Left cardiac atrium (tissue), 4 donors: Measurements from ENCODE around the gene FARS2. TPM values are rescaled to one million over a fixed set of nuclear protein-coding genes. Genes with fewer than 3 reads are reported as not detected.
"Not testable (repeated sequence)": the region's sequence is repeated elsewhere in the genome, so short reads cannot be mapped to it uniquely, and the experiment has no call there.

Experiments used
- ATAC-seq, 2 donors: fragments of 200-7000 bp; cut with Tn5 transposase; one replicate each; pipeline ENCODE4 v1.9.1; 2020; ENCODE audit warnings: mild to moderate bottlenecking in 2 of 2, moderate library complexity in 2 of 2
- DNase-seq: peaks from one replicate; pipeline ENCODE4 v3.0.0-alpha.2; 2020
- intact Hi-C, 2 donors: fragments of 100-400 bp; cut with DNase I; formaldehyde crosslinking; loops; one replicate each; pipeline versions ENCODE4 v1.14.1 to v1.15.1; 2022 to 2023
- total RNA-seq, 2 donors: library from RNA; stranded (reverse); fragmentation: NEBNext Ultra II Directional; extraction: Animal tissue kit (Norgen Biotek cat#: 25700); gene quantifications; one replicate each; pipeline ENCODE4 v1.2.1, GENCODE V29; 2021
- donor health status: DM: no; HTN: yes; CAD: no.
- donor health status: DM: no; HTN: yes; CAD: no; lungs with severe emphysema.
- donor health status: DM: yes; HTN: yes; CAD: no.
- donor health status: Dilated cardiomyopathy.

Gene FARS2
- total RNA-seq, 2 donors from 2014 or later = 14.6 to 16.4 TPM

- intact Hi-C loops, DNase-seq, ATAC-seq: not testable (repeated sequence)
These were observed 528.1 kb downstream of the FARS2 start for GRCh38 chr6:5789426-5789825.

DNA sequence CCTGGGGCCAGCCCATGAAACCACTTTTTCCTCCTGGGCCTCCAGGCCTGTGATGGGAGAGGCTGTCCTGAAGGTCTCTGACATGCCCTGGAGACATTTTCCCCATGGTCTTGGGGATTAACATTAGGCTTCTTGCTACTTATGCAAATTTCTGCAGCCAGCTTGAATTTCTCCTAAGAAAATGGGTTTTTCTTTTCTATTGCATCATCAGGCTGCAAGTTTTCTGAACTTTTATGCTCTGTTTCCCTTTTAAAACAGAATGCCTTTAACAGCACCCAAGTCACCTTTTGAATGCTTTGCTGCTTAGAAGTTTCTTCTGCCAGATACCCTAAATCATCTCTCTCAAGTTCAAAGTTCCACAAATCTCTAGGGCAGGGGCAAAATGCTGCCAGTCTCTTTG lies 535.2 kb downstream of the FARS2 start:
- intact Hi-C loops, DNase-seq, ATAC-seq: not testable (repeated sequence)

GRCh38 chr6:5806406-5806805 lies 545.1 kb downstream of the FARS2 start:
- ATAC-seq, DNase-seq, intact Hi-C loops: not testable (repeated sequence)

- DNase-seq (no peak), ATAC-seq (no peak)
- intact Hi-C loops = no loop called here
These were observed 548.1 kb downstream of the FARS2 start for GRCh38 chr6:5809450-5809849.

GRCh38 chr6:5811997-5812396 lies 550.7 kb downstream of the FARS2 start:
- DNase-seq (no peak), ATAC-seq (no peak)
- intact Hi-C loops = no loop called here

DNA sequence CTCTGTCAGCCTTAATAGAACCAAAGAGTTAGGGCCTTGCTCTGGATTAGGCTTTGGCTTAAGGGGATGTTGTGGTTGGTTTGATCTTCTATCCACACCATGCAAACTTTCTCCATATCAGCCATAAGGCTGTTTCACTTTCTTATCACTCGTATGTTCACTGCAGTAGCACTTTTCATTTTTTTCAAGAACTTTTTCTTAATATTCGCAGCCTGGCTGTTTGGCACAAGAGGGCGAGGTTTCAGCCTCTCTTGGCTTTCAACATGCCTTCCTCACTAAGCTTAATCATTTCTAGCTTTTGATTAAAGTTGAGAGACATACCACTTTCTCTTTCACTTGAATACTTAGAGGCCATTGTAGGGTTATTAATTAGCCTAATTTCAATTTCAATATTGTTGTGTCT lies 552.3 kb downstream of the FARS2 start:
- no peak for DNase-seq
- intact Hi-C loops = no loop called here
- no peak for ATAC-seq

DNA sequence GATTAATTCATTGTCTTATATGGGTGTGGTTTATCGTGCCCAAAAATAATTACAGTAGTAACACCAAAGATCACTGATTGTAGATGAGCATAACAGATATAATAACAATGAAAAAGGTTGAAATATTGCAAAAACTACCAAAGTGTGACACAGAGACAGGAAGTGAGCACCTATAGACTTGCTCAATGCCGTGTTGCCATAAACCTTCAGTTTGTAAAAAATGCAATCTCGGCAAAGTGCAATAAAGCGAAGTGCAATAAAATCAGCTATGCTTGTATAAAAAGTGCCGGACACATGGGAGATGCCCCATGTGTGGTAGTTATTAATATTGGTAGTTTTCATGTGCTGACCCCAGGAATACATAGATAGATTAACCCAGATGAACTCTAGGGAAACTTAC lies 552.8 kb downstream of the FARS2 start:
- no peak for ATAC-seq
- no peak for DNase-seq
- intact Hi-C loops = no loop called here

GRCh38 chr6:5814901-5815300 lies 553.6 kb downstream of the FARS2 start:
- DNase-seq (no peak), ATAC-seq (no peak)
- intact Hi-C loops = no loop called here

DNA sequence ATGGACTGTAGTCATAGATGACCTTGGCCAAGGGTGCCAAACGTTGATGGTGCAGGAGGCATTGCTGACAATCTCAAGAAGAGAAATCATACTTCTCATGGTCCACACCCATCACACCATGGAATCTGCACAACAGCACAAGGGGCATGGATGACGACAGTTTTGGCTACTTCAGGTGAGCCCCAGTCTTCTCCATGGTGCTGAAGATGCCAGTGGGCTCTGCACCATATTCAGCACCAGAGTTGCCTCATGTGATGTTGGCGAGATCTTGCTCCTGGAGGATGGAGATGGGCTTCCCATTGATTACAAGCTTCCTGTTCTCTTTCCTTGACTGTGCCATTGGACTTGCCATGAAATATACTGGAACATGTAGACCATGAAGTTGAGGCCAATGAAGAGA lies 556.6 kb downstream of the FARS2 start:
- intact Hi-C loops = no loop called here
- ATAC-seq (no peak), DNase-seq (no peak)

DNA sequence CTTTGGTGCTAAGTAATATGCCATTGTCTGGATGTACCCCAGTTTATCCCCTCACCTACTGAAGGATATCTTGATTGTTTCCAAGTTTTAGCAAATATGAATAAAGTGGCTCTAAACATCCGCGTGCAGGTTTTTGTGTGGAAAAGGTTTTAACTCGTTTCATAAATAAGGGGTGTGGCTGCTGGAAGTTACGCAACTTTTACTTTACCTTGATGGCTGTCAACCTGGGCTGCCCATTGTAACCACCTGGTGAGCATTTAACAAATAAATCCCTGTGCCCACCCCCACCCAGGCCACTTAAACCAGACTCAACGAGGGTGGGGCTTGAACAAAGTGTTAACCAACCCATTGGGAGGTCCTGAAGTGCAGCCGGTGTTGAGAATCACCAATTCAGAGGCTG lies 557.6 kb downstream of the FARS2 start:
- DNase-seq (no peak), ATAC-seq (no peak)
- intact Hi-C loops = no loop called here

Other genes with a start within 250 kb of the FARS2 start
- gene PPP1R3G, start 176.2 kb upstream of the FARS2 start, total RNA-seq = 10 to 100 TPM in 1 of 2 donors, 1 to 10 TPM in 1; 7.4 to 10.7 TPM
- gene LYRM4, start 563 bp upstream of the FARS2 start, total RNA-seq = 10 to 100 TPM; 19.2 to 21.7 TPM